Parathyroid adenoma (tissue), 2 donors: ENCODE measurements around the gene GP9.

Source experiments
- H2AFZ ChIP-seq: fragments of 300-600 bp; sonication (generic); one replicate; pipeline ENCODE4 v1.7.0; 2017; ENCODE audit warnings: antibody characterized with exemption, mild to moderate bottlenecking
- H3K27ac ChIP-seq: fragments of 300-600 bp; sonication (generic); one replicate; pipeline ENCODE4 v1.7.0; 2017
- H3K27me3 ChIP-seq: fragments of 300-600 bp; sonication (generic); one replicate; pipeline ENCODE4 v1.7.0; 2017; ENCODE audit warnings: low read length; ENCODE audit not compliant: control insufficient read depth, insufficient read depth
- H3K36me3 ChIP-seq: fragments of 300-600 bp; sonication (generic); one replicate; pipeline ENCODE4 v1.7.0; 2017; ENCODE audit warnings: low read length; ENCODE audit not compliant: control insufficient read depth, insufficient read depth
- H3K4me1 ChIP-seq: fragments of 300-600 bp; sonication (generic); one replicate; pipeline ENCODE4 v1.7.0; 2017; ENCODE audit warnings: control low read depth
- H3K4me2 ChIP-seq: fragments of 300-600 bp; sonication (generic); one replicate; pipeline ENCODE4 v1.7.0; 2017; ENCODE audit warnings: low read length
- H3K4me3 ChIP-seq: fragments of 300-600 bp; sonication (generic); one replicate; pipeline ENCODE4 v1.7.0; 2017; ENCODE audit warnings: low read depth, low read length
- H3K79me2 ChIP-seq: fragments of 300-600 bp; sonication (generic); one replicate; pipeline ENCODE4 v1.7.0; 2017; ENCODE audit warnings: control low read depth
- H3K9ac ChIP-seq: fragments of 300-600 bp; sonication (generic); one replicate; pipeline ENCODE4 v1.7.0; 2017; ENCODE audit warnings: mild to moderate bottlenecking
- H3K9me3 ChIP-seq: fragments of 300-600 bp; sonication (generic); one replicate; pipeline ENCODE4 v1.7.0; 2017; ENCODE audit warnings: low read length; ENCODE audit not compliant: control insufficient read depth
- TF ChIP-seq, protein P1 (sequence below): fragments of 300-600 bp; sonication (generic); IDR thresholded peaks from one replicate; pipeline ENCODE4 v1.7.0; 2017; ENCODE audit warnings: antibody characterized with exemption, mild to moderate bottlenecking
- donor health status: primary hyperparathyroidism.

GP9 gene

DNA sequence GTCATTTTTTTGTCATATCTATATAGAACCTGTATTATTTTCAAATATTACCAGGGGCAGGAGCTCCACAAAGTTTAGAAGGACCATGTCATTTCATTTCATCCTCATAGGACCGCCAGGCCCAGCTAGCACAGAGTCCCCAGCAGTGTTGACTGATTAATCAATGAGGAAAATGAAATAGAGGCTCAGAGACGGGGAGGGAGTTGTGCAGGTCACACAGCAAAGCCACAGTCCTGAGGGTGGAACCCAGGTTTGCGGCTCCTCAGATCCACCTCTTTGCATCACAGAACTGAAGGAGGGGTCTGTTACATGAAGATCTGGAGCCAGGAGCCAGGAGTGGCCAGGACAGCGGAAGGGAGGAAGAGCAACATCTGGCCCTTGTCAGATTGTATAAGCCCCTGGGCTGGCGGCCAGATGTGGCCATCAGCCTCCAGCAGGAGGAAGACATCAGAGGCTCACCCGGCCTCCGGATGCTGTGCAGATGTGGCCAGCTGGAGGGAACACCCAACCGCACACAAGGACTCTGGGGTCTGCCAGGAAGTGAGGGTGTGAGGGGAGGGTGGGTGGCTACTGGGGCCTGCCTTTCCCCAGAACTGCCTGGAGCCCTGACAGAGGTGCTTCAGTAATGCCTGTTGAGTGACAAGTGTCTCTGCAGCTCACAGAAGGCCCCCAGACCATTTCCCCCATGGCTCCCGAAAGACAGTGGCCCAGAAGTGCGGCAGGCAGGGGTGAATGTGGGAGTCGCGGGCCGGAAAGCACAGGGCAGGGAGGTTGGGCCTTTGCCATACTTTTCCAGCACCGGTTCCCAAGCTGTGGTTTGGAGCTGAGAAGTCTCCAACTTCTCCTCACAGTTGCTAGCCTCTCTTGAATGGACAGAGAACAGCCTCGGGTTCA, 38.2 kb upstream of the GP9 start:
- TF ChIP-seq, protein P1, sequence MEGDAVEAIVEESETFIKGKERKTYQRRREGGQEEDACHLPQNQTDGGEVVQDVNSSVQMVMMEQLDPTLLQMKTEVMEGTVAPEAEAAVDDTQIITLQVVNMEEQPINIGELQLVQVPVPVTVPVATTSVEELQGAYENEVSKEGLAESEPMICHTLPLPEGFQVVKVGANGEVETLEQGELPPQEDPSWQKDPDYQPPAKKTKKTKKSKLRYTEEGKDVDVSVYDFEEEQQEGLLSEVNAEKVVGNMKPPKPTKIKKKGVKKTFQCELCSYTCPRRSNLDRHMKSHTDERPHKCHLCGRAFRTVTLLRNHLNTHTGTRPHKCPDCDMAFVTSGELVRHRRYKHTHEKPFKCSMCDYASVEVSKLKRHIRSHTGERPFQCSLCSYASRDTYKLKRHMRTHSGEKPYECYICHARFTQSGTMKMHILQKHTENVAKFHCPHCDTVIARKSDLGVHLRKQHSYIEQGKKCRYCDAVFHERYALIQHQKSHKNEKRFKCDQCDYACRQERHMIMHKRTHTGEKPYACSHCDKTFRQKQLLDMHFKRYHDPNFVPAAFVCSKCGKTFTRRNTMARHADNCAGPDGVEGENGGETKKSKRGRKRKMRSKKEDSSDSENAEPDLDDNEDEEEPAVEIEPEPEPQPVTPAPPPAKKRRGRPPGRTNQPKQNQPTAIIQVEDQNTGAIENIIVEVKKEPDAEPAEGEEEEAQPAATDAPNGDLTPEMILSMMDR = no peak
- Histone ChIP-seq H3K79me2 (no peaks in the 10 kb centered on the region), H3K27ac (no peak overlapping the region), H3K9ac (no peak overlapping the region), H3K9me3 (no peaks in the 10 kb centered on the region), H2AFZ (no peak overlapping the region), H3K27me3 (no peaks in the 10 kb centered on the region), H3K4me3 (no peak overlapping the region), H3K4me2 (no peak overlapping the region), H3K36me3 (no peaks in the 10 kb centered on the region), H3K4me1 (peaks cover 5% of the 10 kb centered on the region)

DNA sequence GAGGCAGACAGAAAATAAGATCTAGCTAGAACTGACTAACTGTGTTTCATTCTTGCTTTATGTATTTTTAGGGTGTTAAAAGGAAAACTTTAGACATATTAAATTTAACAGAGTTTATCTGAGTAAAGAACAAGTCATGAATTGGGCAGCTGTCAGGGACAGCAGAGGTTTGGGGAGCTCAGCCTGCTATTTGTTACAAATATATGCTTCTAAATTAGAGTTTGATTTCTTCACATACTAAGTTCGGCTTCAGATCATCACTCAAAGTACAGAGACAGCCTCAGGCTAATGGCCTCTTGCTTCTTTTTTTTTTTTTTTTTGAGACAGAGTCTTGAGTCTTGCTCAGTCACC, 37.6 kb upstream of the GP9 start:
- Histone ChIP-seq H2AFZ (no peak overlapping the region), H3K27me3 (no peaks in the 10 kb centered on the region), H3K4me3 (no peak overlapping the region), H3K36me3 (no peaks in the 10 kb centered on the region), H3K9ac (no peak overlapping the region), H3K4me2 (no peak overlapping the region), H3K4me1 (peaks cover 5% of the 10 kb centered on the region), H3K9me3 (no peaks in the 10 kb centered on the region), H3K27ac (no peak overlapping the region), H3K79me2 (no peaks in the 10 kb centered on the region)
- TF ChIP-seq, protein P1 = no peak

DNA sequence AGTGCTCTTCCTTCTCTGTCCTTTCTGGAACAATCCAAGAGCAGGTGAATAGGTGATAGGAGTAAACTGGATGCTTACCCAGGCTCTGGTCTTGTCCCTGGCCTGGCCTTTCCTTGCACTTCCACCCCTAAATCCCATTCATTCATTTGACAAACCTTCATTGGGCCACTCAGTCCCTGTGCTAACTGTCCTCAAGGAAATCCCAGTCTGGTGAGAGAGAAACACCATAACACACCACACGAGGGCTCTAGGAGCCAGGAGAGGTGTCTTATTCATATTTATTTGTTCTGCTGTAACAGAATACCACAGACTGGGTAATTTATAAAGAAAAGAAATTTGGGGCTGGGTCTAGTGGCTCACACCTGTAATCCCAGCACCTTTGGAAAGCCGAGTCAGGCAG, 36.7 kb upstream of the GP9 start:
- no peak overlapping the region for H3K4me2 ChIP-seq
- no peaks in the 10 kb centered on the region for H3K79me2 ChIP-seq
- H3K27me3 ChIP-seq = no peaks in the 10 kb centered on the region
- no peak overlapping the region for H3K4me3 ChIP-seq
- no peaks in the 10 kb centered on the region for H3K9me3 ChIP-seq
- H3K9ac ChIP-seq = no peak overlapping the region
- H3K27ac ChIP-seq = no peak overlapping the region
- H3K4me1 ChIP-seq = peaks cover 5% of the 10 kb centered on the region
- H3K36me3 ChIP-seq = no peaks in the 10 kb centered on the region
- TF ChIP-seq, protein P1 = no peak
- H2AFZ ChIP-seq = no peak overlapping the region

DNA sequence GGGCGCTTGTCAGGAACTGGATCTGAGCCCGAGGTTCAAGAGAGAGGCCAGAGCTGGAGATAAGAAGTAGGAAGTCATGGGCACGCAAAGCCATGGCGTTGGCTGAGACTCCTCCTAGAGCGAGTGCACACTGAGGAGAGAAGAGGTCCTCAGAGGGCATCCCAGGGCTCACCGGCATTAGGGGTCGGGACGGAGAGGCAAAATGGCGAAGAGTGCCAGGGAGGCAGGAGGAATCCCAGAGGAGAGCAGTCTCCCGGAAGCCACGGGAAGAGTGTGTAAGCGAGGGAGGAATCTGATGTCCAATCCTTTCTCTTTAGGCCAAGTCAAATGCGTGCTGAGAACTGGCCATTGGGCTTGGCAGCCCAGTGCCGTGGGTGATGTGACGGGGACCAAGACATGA, 35.5 kb upstream of the GP9 start:
- no peak overlapping the region for H3K4me3 ChIP-seq
- H3K4me2 ChIP-seq = no peak overlapping the region
- H3K36me3 ChIP-seq = no peaks in the 10 kb centered on the region
- H3K27me3 ChIP-seq = no peaks in the 10 kb centered on the region
- H3K9ac ChIP-seq = no peak overlapping the region
- H3K9me3 ChIP-seq = no peaks in the 10 kb centered on the region
- H3K79me2 ChIP-seq = no peaks in the 10 kb centered on the region
- H3K27ac ChIP-seq = no peak overlapping the region
- peaks cover 5% of the 10 kb centered on the region for H3K4me1 ChIP-seq
- TF ChIP-seq, protein P1 = no peak
- no peak overlapping the region for H2AFZ ChIP-seq
